ENCODE results near the gene TMEFF2.

Gene TMEFF2

DNA sequence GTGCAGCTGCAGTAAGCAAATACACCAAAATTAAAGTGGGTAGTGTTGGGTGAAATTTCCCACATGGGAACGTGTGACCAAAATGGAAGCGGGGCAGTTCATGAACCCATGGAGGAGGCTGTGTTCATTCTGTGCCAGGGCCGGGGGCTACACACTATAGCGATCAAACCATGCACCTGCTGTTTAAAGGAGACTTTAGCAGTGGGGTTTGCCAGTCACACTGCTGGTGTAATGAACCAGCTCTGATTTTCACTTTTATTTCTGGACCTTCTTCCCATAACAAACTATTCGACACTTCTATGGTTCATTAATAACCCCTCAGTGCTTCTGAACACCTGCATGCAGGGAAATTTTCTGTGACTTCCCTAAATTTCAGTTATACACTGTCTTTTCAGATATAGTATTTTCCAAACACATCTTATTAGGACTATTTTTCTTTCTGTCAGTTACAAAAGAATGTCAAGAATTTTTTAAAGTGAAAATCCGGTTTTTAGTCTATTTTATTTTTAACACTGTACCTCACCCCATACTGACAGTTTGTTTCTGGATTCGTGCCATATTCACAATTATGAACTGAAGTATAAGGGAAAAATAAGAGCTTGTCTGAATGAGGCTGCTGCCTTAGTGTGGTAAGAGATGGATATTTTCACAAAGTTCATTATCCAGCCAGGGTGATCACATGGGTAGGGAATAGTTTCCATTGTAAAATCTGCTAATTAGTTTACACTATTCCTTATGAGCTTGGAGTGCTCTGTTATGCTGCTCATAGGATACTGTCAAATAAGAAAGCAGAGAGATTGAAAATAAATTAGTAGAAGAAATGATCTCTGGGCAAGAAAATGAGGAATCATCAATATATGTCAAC is 236.5 kb downstream of the TMEFF2 start:
- no peak for DNase-seq

DNA sequence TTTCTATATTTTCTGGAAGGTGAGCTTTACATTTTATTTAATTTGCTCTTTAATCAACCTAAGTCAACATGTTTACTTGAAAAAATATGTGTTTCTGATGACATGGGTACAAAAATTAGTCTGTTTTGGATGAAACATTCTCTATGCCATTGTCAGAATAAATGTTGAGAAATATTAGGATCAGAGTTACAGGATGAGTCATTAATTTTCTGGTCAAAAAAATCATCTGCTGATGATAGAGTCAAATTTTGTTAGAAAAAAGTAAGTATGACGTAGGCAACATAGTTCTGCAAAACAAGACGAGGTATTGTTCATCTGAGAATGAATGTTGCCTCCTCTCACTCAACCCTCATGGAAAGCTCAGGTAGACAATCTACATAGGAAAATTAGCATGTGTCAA is 240.3 kb downstream of the TMEFF2 start:
- DNase-seq, result peak; percentile 48

DNA sequence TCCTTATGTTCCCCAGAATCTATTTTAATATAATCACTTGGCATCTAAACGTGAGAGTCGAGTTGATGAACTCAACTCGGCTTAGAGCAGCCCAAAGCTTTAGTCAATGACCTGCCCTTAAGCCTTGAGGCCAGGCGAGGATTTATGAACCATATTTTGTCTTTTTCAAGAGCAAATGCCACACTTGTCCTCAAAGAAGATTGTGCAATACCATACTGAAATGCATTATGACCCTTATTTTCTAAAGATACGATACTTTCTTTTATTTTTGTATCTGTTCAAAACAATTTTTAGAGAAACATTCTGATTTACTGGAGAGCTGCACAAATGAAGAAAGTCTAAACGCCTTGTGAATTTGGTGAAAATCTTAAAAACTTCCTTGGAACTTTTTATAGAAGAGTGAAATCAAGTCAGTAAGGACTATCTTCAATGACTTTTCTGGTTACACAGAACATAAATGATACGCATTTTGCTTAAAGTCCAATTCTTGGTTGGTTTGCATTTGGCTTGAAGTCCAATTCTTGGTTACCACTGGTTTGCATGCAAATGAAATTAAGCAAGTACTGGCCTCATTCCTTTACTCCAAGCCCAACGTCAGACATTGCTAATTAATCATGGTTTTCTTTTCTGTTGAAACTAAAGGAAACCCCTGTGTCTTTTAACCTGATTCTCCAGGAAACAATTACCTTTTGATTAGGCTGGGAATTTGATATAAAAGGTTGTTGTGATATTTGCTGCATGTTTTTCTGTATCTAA is 242.0 kb downstream of the TMEFF2 start:
- no peak for DNase-seq

DNA sequence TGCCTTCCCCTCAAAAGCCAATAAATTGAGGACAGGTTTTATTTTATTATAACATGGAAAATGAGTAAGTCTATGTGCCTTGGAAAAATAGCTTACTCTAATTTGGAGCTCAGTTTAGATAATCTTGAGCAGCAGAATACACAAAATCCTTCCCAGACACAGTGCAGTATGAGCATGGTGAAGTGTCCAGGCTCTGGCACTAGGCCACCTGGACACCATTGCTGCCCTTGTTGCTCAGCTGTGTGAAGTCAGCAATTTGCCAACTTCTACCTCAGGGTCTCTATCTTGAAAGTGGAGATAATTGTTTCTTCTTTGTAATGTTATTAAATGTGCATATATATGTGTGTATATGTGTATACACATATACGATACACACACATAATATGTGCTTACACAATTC is 242.9 kb downstream of the TMEFF2 start:
- no peak for DNase-seq

DNA sequence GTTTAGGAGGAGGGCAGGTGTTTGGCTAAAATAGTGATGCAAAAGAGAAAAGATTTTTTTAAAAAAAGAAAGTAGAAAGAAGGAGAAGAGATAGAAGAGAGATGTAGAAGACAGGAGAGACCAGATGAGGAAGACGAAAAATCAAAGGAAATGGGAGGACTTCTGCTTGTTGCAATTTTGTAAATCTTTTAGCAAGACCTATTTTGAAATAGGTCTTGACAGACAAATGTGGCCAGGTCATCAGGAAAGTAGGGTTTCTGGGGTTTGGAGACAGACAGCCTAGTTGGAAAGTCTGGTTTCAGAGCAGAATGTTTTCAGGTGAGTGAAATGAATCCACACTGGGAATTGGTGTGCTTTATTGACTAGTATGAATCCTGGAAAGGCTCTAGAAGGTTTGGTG is 243.4 kb downstream of the TMEFF2 start:
- DNase-seq, result no peak

DNA sequence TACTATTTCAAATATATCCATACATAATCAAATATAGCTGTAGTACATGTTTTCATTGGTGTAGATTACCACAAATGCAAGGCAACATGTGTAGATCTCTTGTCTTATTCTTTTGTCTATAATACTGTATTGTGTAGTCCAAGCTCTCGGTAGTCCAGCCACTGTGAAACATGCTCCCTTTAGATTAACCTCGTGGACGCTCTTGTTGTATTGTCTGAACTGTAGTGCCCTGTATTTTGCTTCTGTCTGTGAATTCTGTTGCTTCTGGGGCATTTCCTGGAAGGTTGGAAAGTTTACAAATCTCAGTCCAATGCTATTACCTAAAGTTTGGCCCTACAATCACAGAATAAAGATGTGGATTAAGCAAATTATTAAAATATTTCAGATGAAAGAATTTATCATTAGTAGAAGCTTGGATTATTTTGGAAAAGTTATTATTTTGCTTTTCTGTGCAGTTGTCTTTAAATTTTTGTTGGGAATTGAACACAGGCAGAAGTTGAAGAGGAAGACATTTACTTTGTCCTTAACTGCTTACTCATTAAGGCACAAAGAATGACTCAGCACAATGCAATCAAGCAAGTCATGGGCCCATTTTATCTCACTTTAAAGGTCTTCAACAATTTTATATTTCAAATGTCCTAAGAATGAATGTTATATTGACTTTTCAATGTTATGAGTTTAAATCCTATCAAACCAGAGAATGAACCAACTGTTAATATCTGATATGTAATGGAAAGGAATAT is 244.4 kb downstream of the TMEFF2 start:
- peak; percentile 58 for DNase-seq

DNA sequence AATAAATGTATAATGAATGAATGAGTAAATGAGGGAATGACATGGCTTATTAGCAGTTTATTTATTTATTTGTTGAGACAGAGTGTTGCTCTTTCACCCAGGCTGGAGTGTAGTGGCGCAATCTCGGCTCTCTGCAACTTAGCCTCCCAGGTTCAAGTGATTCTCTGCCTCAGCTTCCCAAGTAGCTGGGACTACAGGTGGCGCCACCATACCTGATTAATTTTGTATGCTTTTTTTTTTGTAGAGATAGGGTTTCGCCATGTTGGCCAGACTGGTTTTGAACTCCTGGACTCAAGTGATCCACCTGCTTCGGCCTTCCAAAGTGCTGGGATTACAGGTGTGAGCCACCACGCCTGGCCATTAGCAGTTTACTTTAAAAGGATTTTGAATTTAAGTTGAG is 247.5 kb downstream of the TMEFF2 start:
- DNase-seq, result no peak

DNA sequence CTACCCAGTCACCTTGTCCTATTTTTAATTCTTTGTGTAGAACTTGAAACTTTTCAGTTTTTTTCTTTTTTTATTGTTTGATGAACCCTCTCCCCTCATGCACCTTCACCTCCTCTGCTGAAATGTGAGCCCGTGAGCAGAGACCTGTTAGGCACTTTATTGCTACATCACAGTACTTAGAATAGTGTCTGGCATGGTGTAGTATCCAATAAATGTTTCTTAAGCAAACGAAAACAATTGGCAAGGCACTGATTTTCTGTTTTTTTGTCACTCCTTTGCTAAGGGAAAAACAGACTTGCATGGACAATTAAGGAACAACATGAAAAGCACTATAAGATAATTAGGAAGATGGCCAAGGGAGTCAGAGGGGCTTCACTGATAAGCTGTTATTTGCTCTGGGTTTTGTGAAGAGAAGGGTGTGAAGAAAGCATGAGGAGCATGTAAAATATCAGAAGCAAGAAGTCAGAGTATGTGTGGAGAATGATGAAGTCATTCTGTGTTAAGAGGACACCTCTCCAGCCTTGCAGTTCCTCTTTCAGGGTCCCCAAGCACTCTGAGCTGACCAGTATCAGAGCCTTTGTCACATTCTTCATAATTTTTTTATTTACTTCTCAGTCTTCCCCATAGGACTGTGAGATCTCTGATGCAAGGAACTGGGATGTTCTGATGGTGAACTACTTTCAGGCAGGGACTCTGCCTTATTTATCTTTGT is 248.1 kb downstream of the TMEFF2 start:
- no peak for DNase-seq

DNA sequence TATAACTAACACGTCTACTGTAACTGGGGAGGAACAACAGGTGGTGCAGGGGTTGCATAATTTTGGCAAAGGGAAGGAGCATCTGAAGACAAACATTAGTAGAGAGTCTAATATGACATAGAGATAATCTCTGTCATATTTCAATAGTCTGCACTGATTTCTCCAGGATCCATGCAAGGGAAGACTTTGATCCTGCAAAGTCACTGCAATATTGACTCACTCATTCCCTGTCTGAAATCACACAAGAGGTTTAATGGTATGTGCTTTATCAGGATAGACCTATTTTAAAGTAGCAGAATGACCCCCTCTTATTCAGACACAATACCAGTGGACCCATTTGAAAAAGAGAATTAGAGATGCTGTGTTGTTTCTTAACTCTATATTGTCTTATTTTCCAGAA is 249.1 kb downstream of the TMEFF2 start:
- DNase-seq, result no peak

DNA sequence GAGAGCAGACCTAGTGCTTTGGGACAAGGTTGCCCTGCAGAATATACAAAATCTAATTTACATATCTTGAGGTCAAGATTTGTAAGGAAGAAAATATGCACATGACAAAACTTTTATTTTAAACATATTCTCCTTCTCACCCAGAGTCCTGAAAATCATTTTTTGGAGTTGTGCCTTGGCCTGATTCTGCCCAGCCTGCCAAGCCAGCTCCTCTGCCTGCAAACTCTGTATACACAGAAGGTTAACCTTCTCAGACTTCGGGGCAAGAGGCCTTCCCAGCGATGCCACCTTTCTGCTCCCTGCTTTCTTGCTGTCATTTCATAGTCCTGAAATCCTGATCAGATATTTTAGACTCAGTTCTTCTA is 252.0 kb downstream of the TMEFF2 start:
- DNase-seq, result peak; percentile 17

DNA sequence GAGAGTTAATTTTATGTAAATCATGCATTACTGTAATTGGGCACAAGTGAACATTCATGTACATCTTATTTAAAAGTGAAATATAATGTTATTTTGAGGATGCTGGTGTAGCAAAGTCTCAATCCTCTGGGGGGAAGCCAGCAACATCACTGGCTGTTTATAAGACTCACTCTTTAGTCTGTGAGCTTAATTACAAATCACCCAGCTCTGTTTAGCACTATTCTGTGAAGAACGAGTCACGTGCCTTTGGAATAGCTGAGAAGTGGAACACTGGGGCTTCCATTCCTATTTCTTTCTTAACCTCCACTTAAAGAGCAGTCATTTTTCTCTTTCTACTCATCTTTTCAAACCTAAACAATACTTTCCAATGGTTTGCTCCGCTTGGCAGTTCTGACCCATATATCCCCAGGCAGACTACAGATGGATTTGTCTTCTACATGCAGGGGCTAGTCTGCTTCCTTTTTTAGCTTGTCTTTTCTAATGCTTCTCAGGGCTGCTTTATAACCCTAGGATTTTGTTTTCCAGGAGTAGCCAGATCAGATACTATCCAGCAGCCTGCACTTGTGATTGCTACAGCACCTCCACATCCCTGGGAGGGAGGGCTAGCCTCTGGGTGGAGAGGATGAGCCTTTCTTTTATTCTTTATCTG is 252.5 kb downstream of the TMEFF2 start:
- peak; percentile 40 for DNase-seq

DNA sequence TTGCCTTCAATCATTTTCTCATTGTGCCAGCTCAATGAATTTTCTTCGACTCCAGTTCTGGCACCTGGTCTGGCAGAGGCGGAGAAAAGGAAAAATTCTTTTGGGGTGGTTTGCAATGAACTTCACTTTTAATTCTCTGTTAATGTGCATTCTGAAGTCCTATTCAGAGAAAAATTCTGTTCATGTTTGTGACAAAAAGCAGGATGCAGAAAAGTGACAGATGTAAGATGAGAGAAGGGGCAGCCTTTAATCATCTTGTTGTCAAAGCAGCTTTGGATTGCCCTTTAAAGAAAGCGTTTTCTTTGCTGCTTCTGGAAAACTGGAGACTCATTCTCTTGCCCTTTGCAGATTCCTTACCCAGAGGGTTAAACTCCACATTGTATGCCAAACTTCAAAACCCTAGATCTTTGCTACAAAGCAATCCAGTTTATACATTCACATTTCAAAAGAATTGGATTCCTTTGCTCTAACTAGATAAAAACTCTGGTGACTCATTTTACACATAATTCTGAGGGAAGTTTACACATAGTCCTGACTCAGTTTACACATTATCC is 253.3 kb downstream of the TMEFF2 start:
- no peak for DNase-seq

DNA sequence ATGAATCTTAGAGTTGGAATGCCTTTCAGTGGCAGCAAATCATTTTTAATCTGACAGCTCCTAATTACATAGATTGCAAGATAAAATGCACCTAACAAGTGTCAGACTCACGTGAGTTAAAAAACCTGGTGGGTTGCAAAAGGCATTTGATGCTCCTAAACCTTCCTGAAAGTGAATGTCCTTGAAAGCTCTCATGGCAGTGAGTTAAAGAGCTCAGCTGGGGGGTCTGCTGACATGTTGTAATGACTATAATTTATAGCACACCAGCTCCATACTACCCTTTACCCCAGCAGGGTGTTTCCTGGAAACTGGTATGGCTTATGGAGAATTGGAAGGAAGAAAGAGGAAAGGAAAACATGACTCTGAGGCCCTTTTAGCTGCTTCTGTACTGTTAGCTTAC is 256.0 kb downstream of the TMEFF2 start:
- DNase-seq, result no peak

DNA sequence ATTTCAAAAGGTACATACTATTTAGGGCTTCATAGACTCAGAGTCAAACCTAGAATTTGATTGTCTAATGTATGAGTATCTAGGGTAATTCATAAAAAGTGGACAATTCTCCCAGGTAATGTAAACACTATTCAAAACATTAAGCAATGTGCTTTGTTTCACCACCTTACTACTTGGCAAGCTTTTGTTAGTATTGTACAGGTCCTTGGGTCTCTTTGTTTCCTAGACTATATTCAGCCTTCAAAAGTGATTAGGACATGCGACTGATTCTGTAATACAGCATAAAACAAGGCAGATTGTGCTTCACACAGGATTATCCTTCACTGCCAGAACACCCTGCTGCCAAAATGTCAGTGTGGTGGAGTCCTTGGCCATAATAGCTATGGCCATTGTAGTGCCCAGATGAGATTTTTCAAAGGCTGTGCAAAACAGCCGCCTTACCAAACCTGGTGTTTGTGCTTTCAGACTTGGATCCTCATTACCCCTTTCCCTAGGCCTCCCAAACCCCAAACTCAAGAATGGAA is 257.8 kb downstream of the TMEFF2 start:
- no peak for DNase-seq

DNA sequence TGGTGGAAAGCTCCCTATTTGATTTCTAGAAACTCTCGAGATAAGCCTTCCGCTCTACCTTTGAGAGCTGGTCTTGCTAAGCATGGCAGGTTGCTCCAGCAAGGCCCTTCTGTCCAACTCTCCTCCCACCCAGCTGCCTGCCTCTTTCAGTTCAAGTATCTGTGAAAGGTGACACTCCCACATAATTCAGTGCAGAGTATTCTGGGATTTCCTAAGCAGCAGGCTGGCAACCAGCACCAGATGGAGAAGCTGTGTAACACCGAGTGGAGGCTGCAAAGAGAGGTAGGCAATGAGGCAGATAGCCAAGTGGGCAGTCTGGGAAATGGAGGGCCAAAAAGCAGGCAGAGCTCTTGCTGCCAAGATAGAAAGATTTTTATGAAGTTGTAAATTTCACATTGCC is 259.5 kb downstream of the TMEFF2 start:
- DNase-seq, result no peak

DNA sequence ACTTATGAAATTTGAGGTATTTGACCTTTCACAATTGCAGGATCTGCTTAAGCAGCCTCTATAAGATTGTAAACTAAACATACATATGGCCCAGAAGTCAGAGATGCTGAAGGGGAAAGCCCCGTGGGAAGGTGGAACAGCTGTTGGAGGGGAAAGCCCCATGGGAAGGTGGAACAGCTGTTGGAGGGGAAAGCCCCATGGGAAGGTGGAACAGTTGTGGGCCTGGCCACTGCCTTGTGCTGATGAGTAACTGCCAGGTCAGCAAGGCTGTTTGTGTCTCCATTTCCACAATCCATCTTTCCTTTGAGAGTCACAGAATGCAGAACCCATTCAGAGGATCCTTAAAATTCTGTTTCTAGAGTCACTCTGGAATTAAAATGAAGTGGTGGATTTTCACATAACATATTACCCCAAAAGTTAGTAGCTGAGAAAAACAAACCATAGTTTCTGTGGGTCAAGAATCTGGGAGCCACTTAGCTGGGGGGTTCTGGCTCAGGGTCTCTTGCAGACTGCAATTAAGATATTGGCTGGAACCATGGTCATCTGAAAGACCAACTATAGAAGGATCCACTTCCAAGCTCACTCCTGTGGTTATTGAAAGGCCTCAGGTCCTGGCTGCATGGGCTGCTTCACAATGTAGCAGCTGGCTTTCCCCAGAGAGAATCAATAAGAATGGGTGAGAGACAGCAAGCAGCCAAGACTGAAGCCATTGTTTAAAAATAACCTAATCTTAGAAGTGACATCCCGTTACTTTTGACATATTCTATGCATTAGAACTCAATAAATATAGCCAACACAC is 261.2 kb downstream of the TMEFF2 start:
- DNase-seq, result peak; percentile 67

DNA sequence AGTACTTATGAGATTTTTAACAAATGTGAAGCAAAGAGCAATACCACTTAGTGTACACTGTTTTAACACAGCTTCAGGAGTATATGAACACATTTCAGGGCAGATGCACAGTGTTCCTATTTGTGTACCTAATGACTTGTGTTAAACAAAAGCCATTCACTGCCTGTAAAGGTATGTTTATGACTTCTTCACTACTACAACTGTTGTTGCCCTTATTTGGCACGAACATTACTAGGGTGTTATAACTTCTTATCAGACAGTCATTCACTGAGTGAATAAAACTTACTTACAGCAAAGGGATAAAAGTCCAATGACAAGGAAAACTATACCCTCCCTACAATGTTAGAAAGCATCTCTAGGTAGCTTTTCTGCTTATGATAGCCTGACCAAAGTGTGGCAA is 262.4 kb downstream of the TMEFF2 start:
- DNase-seq, result no peak

DNA sequence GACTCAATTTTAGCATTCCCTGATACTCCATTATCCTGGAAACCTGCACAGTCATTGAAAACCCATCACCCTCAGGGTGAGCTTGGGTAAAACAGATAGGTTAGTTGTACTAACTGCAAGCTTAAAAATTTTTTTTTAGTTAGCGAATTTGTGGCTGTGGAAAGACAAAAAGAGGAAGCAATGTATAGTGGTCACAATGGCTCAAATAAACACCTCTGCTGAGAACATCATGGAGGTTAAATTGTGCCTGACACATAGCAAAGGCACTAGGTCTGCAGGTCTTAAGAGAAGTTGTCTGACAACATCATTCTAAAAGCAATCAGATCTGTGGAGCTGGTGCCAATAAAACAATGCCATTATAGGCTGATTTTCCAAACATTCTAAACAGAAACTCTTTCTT is 263.4 kb downstream of the TMEFF2 start:
- DNase-seq, result no peak

DNA sequence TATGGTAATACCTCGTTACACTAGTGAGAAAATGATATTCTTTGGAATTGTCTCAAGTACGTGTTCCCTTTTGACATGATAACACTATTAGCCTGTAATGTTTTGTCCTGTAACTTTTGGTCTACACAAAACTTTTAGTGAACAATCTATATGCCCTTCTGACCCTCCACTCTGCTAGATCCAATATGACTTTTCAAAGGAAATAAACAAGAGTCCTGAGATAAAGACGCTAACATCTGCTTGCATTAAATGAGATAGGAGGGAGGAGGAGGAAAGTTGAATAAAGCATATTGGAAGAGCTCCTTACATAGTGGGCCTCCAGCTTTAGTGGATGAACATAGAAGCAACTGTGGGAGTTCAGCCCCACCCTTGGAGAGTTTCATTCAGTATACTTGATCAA is 264.5 kb downstream of the TMEFF2 start:
- no peak for DNase-seq

DNA sequence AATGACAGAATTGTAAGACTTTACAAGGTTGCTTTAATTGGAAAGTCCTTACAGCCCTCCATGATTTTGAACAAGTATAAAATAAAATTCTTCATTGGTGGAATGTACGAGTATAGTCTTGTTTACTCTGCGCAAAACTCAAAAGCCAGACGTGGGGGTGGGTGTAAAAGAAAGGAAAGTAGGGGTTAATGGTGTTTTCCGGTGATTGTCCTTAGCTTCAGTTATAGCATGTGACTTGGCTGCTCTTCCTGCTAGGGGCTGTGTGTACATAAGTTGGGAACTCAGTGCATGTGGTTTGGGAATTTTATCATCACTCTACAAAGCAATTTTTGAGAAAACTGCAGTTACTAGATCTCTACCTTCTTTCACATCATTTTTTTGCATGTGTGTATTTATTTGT is 265.4 kb downstream of the TMEFF2 start:
- DNase-seq, result no peak

DNA sequence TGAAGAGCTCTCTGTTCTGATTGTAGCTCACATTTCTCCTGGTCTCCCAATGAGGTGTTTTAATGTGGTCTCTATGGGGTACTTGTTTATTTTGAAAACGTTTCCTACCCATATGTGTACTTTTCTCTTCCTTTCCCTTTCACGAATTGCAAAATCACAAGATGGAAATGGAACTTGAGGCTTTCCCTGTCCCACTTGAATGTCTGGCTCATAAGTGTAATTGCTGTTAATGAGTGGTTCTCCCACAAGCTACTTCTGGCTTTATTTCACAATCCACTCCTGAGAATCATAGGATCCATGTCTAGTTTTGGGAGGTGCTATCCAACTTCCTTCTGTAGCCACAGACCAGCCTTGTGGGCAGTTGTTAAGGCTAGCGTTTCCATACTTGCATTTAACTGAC is 266.7 kb downstream of the TMEFF2 start:
- DNase-seq, result peak; percentile 22
